KMS-11 (cell line): ENCODE data around the gene IGSF8.

ENCODE experiments used
- H2AFZ ChIP-seq: fragments of 200-600 bp; sonication (generic); 2 replicates; pipeline ENCODE4 v1.6.1; 2016; ENCODE audit warnings: antibody characterized with exemption, mixed run types, low read depth
- H3K27ac ChIP-seq: fragments of 200-600 bp; sonication (generic); 2 replicates; pipeline ENCODE4 v1.6.1; 2016; ENCODE audit warnings: mild to moderate bottlenecking, mixed run types
- H3K27me3 ChIP-seq: fragments of 200-600 bp; sonication (generic); 2 replicates; pipeline ENCODE4 v1.6.1; 2017; ENCODE audit warnings: mild to moderate bottlenecking, low read depth, mixed run types, moderate library complexity; ENCODE audit not compliant: insufficient read depth
- H3K36me3 ChIP-seq: fragments of 200-600 bp; sonication (generic); 2 replicates; pipeline ENCODE4 v1.6.1; 2017; ENCODE audit warnings: mild to moderate bottlenecking, mixed run types; ENCODE audit not compliant: insufficient read depth
- H3K4me1 ChIP-seq: fragments of 200-600 bp; sonication (generic); 2 replicates; pipeline ENCODE4 v1.6.1; 2016; ENCODE audit warnings: mild to moderate bottlenecking, low read depth, mixed run types; ENCODE audit not compliant: poor library complexity, severe bottlenecking
- H3K4me2 ChIP-seq: fragments of 200-600 bp; sonication (generic); 2 replicates; pipeline ENCODE4 v1.7.0; 2016; ENCODE audit warnings: mild to moderate bottlenecking, mixed run types
- H3K4me3 ChIP-seq: fragments of 200-600 bp; sonication (generic); IDR thresholded peaks from 2 replicates; pipeline ENCODE4 v1.6.1; 2017; ENCODE audit warnings: low read depth, low read length, mixed read lengths; ENCODE audit not compliant: insufficient read depth
- H3K79me2 ChIP-seq: fragments of 200-600 bp; sonication (generic); 2 replicates; pipeline ENCODE4 v1.6.1; 2016; ENCODE audit warnings: low read depth, mixed run types; ENCODE audit not compliant: insufficient read depth
- H3K9ac ChIP-seq: fragments of 200-600 bp; sonication (generic); 2 replicates; pipeline ENCODE4 v1.6.1; 2016; ENCODE audit warnings: mild to moderate bottlenecking, mixed run types
- H4K20me1 ChIP-seq: fragments of 200-600 bp; sonication (generic); 2 replicates; pipeline ENCODE4 v1.6.1; 2016; ENCODE audit warnings: mild to moderate bottlenecking, mixed run types; ENCODE audit not compliant: insufficient read depth
- TF ChIP-seq, protein P1 (sequence below): fragments of 200-600 bp; sonication (generic); conservative IDR thresholded peaks from 2 replicates; pipeline ENCODE4 v1.6.1; 2017; ENCODE audit warnings: low read depth, mild to moderate bottlenecking, antibody characterized with exemption, low read length, moderate library complexity, mixed read lengths

The IGSF8 gene

GRCh38 chr1:160082487-160082886 lies 15.9 kb downstream of the IGSF8 start:
- Histone ChIP-seq H3K79me2 (no peaks in the 10 kb centered on the region), H3K9ac (no peak overlapping the region), H4K20me1 (no peaks in the 10 kb centered on the region), H3K27me3 (peaks cover 42% of the 10 kb centered on the region; the same call in 1 of the 2 replicates), H2AFZ (no peak overlapping the region), H3K4me1 (peaks cover 23% of the 10 kb centered on the region), H3K4me3 (no peak overlapping the region), H3K36me3 (no peaks in the 10 kb centered on the region), H3K27ac (no peak overlapping the region), H3K4me2 (no peak overlapping the region)
- TF ChIP-seq, protein P1, sequence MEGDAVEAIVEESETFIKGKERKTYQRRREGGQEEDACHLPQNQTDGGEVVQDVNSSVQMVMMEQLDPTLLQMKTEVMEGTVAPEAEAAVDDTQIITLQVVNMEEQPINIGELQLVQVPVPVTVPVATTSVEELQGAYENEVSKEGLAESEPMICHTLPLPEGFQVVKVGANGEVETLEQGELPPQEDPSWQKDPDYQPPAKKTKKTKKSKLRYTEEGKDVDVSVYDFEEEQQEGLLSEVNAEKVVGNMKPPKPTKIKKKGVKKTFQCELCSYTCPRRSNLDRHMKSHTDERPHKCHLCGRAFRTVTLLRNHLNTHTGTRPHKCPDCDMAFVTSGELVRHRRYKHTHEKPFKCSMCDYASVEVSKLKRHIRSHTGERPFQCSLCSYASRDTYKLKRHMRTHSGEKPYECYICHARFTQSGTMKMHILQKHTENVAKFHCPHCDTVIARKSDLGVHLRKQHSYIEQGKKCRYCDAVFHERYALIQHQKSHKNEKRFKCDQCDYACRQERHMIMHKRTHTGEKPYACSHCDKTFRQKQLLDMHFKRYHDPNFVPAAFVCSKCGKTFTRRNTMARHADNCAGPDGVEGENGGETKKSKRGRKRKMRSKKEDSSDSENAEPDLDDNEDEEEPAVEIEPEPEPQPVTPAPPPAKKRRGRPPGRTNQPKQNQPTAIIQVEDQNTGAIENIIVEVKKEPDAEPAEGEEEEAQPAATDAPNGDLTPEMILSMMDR = no peak

- Histone ChIP-seq H3K4me3 (no peak within 1 kb of the TSS), H3K4me2 (peak within 1 kb of the TSS; percentile 2; the same call in 1 of the 2 replicates), H3K79me2 (no peaks in the 10 kb centered on the region)
Measured at GRCh38 chr1:160081261-160081936, 17.0 kb downstream of the IGSF8 start, which contains the start of gene KCNJ9. TSS of gene KCNJ9 (plus strand) at chr1:160081538. CDS start at chr1:160084031, 2,493 bp downstream.

GRCh38 chr1:160080381-160081100 lies 17.9 kb downstream of the IGSF8 start:
- H3K79me2 ChIP-seq = no peaks in the 10 kb centered on the region
- H3K27me3 ChIP-seq = peaks cover 42% of the 10 kb centered on the region; the same call in 1 of the 2 replicates
- H3K9ac ChIP-seq = no peak overlapping the region
- H3K27ac ChIP-seq = no peak overlapping the region
- H2AFZ ChIP-seq = no peak overlapping the region
- H3K4me1 ChIP-seq = peaks cover 23% of the 10 kb centered on the region
- TF ChIP-seq, protein P1 = no peak
- H4K20me1 ChIP-seq = no peaks in the 10 kb centered on the region
- H3K4me2 ChIP-seq = peak overlapping the region; percentile 2; the same call in 1 of the 2 replicates
- no peak overlapping the region for H3K4me3 ChIP-seq
- H3K36me3 ChIP-seq = no peaks in the 10 kb centered on the region

More at GRCh38 chr1:160081261-160081936, 17.0 kb downstream of the IGSF8 start, which contains the start of gene KCNJ9:
- Histone ChIP-seq H3K36me3 (no peaks in the 10 kb centered on the region), H3K4me1 (peaks cover 23% of the 10 kb centered on the region), H4K20me1 (no peaks in the 10 kb centered on the region), H2AFZ (no peak within 1 kb of the TSS), H3K27ac (no peak within 1 kb of the TSS), H3K27me3 (peaks cover 42% of the 10 kb centered on the region; the same call in 1 of the 2 replicates), H3K9ac (no peak within 1 kb of the TSS)
- TF ChIP-seq, protein P1 = no peak

DNA sequence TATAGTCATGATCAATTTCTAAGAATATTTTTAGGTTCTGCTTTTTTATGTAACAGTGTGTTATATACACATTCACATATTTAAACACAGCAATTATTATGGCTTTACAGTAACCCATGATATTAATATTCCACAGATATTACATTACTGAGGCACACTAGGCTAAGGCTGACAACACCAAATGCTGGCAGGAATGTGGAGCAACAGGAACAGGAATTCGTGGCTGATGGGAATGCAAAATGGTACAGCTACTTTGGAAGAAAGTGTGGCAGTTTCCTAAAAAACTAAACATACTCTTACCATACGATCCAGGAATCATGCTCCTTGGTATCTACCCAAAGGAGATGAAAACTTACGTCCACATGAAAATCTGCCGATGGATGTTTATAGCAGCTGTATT lies 19.0 kb downstream of the IGSF8 start:
- Histone ChIP-seq H3K36me3 (no peaks in the 10 kb centered on the region), H3K79me2 (no peaks in the 10 kb centered on the region), H3K27ac (no peak overlapping the region), H2AFZ (no peak overlapping the region), H3K9ac (no peak overlapping the region), H4K20me1 (no peaks in the 10 kb centered on the region), H3K4me1 (peaks cover 23% of the 10 kb centered on the region), H3K4me3 (no peak overlapping the region), H3K4me2 (no peak overlapping the region), H3K27me3 (peaks cover 42% of the 10 kb centered on the region; the same call in 1 of the 2 replicates)
- TF ChIP-seq, protein P1 = no peak
